GM13977 (cell line): Measurements from ENCODE around the gene TMEM131L.
A peak's percentile ranks its signal among the peaks of the same experiment; 100 is the strongest.

ENCODE experiments used
- DNase-seq: peaks from one replicate; pipeline ENCODE4 v3.0.0; 2012; ENCODE audit warnings: low spot score
- in situ Hi-C: fragments of 300-500 bp; cut with MboI; formaldehyde crosslinking; loops from one replicate; pipeline ENCODE4 v1.12.0; 2022; ENCODE audit warnings: low sequenced_read_pairs, low pct_unique_long_range_greater_than_20kb, mixed read lengths, inconsistent platforms; ENCODE audit not compliant: unreplicated experiment
- TF ChIP-seq, protein P1 (sequence below): IDR thresholded peaks from 2 replicates; pipeline ENCODE4 v1.5.1; 2012; ENCODE audit warnings: mild to moderate bottlenecking, control low read depth; ENCODE audit not compliant: insufficient read depth; ENCODE audit errors: extremely low read depth, missing control alignments

TMEM131L gene

DNA sequence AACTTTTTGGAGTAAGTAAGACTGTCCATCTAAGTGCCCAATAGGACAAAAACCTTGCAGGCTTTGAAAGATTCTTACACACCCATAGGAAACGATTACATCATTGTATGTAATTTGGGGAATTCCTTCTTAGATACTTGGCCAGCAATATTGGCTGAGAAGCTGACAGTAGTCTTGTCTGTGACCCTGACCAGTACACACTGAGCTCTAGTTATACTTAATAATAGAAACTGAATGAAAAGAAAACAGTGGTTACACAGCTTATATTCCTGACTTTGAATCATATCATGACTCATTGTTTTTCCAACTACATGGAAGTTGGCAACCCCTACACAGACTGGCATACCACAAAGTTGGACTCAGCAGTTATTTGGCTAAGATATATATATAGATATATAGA lies 210.8 kb downstream of the TMEM131L start:
- TF ChIP-seq, protein P1, sequence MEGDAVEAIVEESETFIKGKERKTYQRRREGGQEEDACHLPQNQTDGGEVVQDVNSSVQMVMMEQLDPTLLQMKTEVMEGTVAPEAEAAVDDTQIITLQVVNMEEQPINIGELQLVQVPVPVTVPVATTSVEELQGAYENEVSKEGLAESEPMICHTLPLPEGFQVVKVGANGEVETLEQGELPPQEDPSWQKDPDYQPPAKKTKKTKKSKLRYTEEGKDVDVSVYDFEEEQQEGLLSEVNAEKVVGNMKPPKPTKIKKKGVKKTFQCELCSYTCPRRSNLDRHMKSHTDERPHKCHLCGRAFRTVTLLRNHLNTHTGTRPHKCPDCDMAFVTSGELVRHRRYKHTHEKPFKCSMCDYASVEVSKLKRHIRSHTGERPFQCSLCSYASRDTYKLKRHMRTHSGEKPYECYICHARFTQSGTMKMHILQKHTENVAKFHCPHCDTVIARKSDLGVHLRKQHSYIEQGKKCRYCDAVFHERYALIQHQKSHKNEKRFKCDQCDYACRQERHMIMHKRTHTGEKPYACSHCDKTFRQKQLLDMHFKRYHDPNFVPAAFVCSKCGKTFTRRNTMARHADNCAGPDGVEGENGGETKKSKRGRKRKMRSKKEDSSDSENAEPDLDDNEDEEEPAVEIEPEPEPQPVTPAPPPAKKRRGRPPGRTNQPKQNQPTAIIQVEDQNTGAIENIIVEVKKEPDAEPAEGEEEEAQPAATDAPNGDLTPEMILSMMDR: no peak
- no peak for DNase-seq
- in situ Hi-C loops: no loop called here

DNA sequence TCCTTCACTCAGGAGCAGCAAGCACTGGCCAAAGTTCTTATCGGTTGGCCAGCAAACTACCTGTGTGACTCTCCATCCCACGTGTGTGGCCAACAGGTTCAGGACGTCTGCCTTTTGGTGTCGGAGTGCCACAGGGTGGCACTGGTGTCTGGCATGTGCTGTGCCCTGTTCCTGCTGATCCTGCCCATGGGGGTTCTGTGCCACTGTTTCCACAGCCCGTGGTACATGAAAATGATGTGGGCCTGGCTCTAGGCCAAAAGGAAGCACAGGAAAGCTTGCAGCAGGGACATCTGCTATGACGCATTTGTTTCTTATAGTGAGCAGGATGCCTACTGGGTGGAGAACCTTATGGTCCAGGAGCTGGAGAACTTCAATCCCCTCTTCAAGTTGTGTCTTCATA lies 213.3 kb downstream of the TMEM131L start:
- TF ChIP-seq, protein P1: no peak
- in situ Hi-C loops: no loop called here
- DNase-seq: no peak

DNA sequence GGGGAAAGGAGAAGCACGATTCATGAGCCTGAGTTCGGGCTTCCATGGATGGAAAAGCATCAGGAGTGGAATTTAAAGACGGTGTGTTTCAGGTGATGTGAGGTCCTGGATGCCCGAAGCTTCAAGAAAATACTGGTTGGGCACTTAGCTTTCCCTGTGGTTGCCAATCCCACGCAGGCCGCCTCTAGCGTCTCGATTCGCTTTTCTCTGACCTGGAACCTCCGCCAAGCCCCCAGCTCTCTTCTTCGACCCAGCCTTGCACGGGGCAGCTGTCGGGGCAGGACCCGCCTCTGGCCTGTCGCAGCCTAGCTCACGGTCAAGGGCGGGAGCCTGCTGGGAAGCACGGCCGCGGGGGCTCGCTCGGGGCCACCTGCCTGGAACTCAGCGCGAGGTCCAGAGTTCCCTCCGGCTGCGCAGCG lies 217.6 kb downstream of the TMEM131L start:
- TF ChIP-seq, protein P1: no peak
- DNase-seq: no peak
- in situ Hi-C loops: no loop called here

DNA sequence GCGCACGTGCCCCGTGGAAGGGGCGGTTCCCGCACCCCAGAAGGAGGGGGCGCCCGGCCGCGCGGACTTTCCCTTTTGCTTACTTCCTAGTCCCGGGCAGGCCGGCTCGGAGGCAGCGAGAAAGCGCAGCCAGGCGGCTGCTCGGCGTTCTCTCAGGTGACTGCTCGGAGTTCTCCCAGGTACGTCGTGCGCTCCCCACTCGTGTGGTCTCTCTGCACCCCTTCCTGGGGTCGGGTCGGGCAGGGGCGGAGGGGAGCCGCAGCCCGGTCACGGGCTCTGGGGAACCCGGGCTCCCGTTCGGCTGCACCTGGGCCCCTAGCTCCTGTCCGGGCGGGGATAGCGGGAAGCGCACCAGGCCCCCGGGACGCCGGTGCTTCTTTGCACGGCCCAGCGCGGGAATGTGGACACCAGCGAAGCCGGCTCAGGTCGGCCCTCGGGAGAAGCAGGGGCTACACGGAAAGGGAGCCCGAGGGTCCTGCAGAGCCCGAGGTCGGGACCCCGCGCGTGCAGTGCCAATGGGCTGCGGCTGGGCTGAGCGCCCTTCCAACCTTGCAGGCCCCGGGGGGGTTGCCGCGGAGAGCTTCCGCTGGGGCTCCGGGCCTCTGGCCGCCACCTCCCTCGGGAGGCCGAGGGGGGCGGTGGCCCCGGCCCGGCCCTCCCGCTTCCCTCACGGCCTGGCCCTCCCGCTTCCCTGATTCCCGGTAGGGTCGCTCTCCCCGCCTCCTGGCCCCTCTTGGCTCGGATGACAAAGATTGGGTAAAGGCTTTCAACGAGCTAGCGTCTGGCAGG lies 218.2 kb downstream of the TMEM131L start, which contains the start of gene TLR2:
TSS of gene TLR2 (plus strand) at position 99 of the 789 bp plus-strand sequence. CDS start 18,628 bp downstream, outside the sequence.
- DNase-seq: peak; percentile 82
- in situ Hi-C loops: no loop called here
- TF ChIP-seq, protein P1: no peak

DNA sequence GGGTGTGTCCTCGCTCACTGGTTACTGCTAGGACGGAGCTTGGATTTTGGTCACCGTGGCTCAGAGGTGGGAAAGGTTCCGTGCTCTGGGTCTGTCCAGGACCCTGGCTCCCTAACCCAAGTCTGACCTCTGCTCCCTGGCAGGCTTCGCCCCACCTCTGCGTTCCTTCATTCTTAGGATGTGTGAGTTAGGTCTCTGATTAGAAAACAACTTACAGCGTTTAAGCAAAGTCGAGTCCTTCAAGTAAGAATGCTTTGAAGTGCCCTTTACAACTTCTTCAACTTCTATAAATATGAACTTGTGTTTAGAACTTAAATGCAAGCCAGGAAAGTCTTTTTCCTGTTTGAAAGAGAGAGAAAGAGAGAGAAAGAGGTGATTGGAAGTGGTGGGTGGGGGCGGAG lies 218.8 kb downstream of the TMEM131L start:
- TF ChIP-seq, protein P1: no peak
- in situ Hi-C loops: no loop called here

More for the DNA sequence above, 218.8 kb downstream of the TMEM131L start:
- DNase-seq: no peak
